ENCODE measurements around the gene ASTN2.

- no peak for TF ChIP-seq CTCF (IDR thresholded peaks at IDR 0.05; ENCODE audit: extremely low read depth in 1 of 2, insufficient read depth in 1 of 2, low read depth in 1 of 2, low read length in 2 of 2)
- no peak for TF ChIP-seq POLR2A (IDR thresholded peaks at IDR 0.05; ENCODE audit: low read depth, low read length)
- TF ChIP-seq EZH2 (IDR thresholded peaks at IDR 0.05; ENCODE audit: borderline replicate concordance, low read depth, low read length, severe bottlenecking) = no peak
- no peak for TF ChIP-seq MYC (IDR thresholded peaks at IDR 0.05; ENCODE audit: low read depth, low read length)
- no peak for TF ChIP-seq MAX (IDR thresholded peaks at IDR 0.05; ENCODE audit: insufficient read depth, insufficient read length)
Measured at GRCh38 chr9:116643691-116644090, 771.2 kb downstream of the ASTN2 start.

Measured in endothelial cell of umbilical vein (primary cell).